HG02973 (cell line): ENCODE measurements around the gene KCNMA1.

Experiments used
- ATAC-seq: cut with Tn5 transposase; IDR thresholded peaks from one replicate; pipeline ENCODE4 v1.9.1; 2021; ENCODE audit warnings: moderate library complexity; ENCODE audit not compliant: unreplicated experiment

The KCNMA1 gene

GRCh38 chr10:77459905-77460304 is 177.7 kb downstream of the KCNMA1 start:
- no peak for ATAC-seq

DNA sequence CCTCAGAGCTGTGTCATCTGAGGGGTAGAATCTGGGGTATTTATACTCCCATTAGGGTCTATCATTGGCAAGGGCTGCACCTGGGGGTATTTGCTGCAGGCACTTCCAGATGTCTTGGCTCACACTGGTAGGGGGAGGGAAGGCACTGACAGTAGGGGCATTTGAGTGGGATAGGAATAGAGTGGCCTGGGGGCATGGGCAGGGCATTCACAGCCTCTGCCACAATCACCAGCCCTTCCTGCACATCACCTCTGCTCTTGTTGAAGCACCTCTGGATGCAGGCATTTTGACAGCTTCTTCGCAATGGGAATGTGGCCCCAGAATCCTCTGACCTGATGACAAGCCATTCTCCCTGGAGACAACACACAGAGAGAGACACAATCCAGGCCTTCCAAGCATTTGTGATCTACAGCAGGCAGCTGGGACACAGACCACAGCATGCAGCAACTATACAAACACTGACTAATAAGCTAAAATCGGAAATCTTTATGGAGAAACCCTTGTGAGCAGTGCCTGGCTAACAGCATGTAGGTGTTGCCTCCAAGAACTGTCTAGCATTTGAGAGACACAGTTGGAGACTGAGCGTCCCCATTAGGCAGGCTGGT is 178.5 kb downstream of the KCNMA1 start:
- no peak for ATAC-seq

GRCh38 chr10:77457721-77458120 is 179.9 kb downstream of the KCNMA1 start:
- ATAC-seq: no peak

DNA sequence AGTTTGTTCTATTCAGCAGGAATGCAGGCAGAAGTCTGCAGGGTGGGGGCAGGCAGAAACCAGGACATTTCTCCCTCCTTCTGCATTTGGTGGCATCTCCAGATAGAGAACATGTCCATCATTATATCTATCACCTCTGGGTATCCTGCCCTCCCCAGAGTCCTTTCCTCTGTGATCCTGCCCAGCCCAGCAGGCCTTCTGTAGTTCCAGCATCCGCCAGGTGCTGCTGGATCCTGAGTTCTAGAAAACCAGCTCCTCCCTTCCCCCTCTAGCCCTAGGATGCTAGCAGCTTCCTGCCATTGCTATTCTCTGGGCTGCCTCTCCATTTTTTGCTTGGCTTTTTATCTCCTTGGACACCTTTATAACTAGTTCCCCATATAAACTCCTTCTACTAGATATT is 180.3 kb downstream of the KCNMA1 start:
- no peak for ATAC-seq

DNA sequence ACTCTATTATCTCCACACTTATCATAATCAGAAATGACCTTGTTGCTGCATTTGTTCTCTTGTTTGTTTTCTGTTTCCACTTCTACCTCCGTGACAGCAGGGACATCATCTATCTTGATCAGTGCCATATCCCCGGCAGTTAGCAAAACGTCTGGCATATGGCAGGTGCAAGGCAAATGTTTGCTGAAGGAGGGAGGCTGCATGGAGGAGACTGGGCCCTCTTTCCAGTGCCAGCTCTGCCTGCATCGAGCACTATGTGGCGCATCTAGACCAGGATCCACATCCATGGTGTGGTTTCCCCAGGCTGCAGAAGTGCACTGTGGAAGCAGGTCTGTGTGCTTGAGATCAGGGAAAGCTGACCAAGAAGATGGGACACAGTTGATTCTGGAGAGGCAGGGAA is 181.2 kb downstream of the KCNMA1 start:
- ATAC-seq: no peak

- ATAC-seq: no peak
These were observed 182.0 kb downstream of the KCNMA1 start for GRCh38 chr10:77455561-77455960.

DNA sequence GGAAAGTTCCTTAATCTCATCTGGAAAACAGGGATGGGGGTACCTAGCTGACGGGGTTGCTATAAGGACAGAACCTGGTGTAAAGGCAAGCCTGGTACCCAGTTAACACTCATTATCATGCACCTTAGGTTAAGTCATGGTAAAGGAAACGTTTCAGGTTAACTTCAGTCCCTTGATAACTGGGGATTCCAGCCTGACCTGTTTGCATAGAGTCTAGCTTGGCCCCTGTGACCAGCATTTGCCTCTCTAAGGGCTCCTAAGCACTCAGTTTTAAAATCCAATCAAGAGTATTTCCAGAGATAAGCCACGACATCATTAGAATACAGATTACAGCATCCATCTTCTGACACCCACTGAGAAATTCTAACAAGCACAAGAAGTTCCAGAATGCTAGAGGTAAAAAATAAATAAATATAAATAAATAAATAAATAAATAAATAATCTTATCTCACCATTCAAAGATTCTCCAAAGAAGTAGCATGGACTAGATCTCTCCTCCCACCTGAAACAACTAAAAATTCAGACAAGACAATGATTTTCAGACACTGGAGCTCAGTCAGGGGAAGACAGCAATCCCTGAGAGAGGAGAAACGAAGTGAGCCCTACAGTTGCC is 184.6 kb downstream of the KCNMA1 start:
- ATAC-seq: no peak

DNA sequence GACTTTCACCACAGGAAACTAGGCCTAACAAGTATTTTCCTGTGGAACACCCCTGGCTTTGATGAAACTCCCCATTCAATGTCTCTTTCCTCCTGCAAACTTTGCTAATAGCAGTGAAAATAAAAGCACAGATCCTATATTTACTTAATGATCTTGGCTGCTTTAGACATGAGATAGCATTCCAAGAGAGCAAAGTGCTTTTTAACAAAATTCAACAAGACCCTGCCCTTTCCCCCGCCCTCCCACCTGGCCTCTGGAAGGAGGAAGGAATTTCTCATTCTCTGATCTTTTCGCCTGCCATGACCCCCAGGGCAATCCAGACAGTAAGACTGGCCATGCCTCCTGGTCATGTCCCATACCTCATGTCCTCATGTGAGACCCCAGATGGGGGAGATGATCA is 185.7 kb downstream of the KCNMA1 start:
- ATAC-seq: no peak

DNA sequence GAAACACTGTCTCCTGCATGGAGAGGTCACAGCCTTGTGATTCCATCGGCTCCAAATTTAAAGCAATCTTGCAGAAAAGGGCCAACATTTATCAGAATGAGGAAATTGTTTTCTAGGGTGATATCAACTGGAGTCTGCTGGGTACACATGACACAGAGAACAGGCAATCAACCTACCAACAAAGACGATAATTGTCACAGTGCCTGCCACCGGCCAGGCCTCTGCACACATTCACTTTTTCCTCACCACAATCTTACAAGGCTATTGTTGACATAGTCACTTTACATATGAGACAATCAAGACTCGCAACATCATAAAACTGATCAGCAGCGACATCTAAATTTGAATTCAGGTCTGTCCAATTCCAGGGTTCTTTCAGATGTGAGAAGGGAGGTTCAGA is 189.4 kb downstream of the KCNMA1 start:
- ATAC-seq: no peak

DNA sequence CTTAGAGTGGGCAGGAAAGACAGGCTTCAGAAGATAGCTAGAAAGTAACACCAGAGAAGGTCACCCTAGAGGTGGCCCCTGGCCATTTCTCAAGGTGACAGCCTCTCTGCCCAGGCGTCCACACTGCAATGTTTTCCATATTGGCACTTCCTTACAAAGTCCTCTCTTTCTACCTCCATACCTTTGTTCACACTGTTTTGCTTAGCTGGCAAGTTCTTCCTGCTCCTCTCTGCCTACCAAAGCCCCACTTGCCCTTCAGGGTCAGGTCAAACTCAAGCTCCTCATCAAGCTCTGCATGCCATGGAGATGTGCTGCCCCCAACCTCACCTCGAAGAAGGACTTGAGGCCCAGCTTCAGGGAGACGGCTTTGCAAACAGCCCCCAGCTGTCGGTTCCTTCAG is 190.9 kb downstream of the KCNMA1 start:
- ATAC-seq: no peak

DNA sequence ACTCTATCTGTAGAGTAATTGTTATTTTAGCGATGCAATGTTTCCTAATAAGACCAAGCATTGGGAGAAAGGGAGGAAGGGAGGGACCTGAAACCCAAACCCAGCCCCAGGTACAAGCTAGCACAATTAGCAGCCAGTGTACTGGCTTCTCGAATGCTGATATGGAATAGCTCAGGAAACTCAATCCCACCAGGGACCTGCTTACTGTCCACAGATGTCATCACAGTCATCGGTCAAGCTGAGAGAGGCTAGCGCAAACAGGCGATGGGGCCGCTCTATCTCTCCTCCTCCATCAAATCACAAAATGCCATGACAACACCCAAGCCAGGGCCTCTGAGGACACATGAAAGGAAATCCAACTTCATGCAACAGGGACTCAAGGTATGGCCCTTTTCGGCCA is 192.1 kb downstream of the KCNMA1 start:
- no peak for ATAC-seq

DNA sequence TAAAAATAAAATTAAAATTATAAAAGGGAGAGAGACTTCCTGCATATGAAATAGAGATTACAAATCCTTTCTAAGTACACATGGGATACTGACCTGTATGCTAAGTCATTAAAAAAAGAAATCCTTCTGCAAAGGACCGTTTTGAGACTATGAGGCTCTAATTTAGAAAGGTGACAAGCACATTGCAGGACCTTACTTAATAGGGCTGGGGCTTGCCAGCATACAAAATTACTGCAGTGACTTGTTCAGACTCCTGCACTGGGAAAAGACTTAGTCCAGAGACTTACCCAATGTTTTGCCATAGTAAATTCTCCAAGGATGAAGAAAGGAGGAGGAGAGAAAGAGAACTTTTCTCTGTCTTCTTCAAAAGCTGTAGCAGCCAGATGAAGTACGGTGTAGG is 193.6 kb downstream of the KCNMA1 start:
- no peak for ATAC-seq

- no peak for ATAC-seq
These were observed 194.9 kb downstream of the KCNMA1 start for GRCh38 chr10:77442699-77443189.

DNA sequence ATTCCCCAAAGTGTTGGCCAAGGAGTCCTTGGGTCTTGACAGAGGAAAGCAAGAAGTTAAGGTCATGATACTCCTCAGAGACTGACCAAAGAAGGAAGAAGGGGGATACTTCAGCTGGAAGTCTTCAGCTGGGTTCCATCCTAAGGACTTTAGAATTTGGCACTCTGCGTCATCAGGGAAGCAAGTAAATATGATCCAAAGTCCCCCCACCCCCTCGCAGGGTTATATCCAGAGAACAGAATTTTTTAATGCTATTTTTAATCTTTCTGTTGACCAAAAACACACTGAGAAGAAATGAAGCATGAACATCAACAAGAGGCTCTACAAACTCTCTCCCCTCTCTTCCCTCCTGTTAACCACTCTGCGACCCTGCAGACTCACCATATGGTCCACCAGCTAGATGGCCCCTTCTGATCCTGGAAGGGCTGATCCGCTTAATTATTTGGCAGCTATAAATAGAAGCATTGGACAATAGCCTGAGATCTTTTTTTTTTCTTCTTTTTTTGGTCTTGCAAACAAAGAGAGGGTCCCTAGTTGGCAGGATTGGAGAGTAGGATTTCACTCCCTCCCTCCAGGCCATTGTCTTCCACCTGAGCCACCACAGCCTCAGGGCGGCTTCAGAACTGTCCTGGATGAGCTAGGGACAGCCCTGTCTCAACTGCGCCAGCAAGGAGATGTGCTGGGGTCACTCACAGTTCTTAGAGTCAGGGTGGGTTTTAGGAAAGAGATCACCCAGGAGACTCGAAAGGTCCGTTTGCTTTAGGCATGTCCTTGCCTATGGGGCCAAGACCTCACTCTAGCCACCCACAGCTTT is 196.0 kb downstream of the KCNMA1 start:
- no peak for ATAC-seq

DNA sequence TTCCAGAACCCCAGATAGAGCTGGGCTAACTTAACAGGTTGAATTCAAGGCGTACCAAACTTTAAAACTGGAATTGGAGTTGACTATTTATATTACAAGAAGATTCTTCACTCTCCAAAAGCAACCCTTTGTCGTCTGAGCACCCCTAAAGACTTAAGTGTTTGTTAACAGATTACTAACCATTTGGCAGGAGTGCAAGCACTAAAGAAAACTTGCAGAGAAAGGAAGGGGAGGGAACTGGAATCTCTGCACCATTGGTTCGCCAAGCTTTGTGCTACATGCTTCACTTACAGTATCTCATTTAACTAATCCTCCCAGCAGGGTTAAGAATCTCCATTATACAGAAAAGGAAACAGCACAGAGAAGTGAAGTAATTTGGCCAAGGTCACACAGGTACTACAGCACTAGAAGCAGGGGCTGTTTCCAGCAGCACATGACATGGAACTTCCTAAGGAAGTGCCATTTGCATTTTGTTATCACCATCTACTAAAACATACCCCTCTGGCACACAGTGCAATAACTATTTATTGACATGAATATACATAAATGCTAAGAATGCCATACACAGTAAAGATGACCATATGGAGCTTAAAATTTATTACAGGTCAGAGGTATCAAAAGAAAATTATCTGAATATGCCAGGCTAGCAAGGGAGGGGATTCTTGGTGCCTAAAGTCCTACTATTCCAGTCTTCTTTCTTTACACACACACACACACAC is 201.2 kb downstream of the KCNMA1 start:
- ATAC-seq: no peak

- no peak for ATAC-seq
These were observed 204.1 kb downstream of the KCNMA1 start for GRCh38 chr10:77433546-77433945.

DNA sequence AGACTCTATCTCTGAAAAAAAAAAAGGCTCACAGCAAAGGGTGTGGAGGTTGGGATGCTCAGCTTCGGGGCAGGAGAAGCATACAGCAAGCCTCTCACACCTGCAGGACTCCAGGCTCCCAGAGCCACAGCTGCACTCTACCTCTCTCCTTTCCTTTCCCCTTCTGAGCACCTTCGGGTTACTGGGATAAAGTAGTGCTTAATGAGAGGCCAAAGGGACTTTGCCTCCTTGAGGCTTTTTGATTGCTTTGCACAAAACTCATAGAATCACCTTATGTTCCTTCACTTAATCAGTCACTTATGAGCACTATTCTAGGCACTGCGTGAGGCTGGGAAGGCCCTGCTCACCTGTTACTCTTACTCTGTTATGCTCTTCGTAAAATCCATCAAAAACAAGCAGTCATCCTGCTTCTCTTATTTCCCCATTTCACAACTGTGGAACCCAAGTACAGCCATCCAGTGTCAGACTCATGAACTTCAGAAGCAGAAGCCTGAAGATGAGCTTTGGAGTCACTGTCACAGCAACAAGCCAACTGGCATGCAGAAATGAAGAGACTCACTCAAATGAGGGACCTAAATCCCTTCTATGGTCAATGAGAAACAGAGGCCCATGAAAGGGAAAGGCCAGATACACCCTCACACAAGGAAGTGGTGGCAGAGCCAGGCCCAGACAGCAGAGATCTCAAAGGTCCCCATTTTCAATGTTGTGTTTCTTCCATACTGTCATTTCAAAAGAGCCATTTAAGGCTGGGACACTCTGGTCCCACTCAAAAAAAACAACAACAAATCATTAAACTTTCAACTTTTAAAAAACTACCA is 205.4 kb downstream of the KCNMA1 start:
- no peak for ATAC-seq

DNA sequence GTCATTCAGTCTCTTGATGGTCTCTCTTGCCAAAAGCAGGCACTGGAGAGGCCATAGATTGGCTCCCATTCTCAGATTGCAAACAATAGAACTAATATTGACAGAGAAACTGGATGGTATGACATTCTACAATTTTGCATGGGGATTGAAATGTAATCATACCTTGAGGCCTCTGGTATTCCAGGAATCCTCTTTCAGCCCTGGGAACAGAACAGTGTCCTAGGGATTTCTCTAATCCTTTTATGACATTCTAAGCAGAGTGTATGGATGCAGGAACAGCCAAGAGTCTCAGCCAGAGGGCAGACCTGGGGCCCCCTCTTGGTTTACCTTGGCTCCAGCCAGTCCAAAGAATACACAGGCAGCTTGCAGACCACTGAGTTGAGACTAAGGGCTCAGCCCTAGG is 206.4 kb downstream of the KCNMA1 start:
- no peak for ATAC-seq

DNA sequence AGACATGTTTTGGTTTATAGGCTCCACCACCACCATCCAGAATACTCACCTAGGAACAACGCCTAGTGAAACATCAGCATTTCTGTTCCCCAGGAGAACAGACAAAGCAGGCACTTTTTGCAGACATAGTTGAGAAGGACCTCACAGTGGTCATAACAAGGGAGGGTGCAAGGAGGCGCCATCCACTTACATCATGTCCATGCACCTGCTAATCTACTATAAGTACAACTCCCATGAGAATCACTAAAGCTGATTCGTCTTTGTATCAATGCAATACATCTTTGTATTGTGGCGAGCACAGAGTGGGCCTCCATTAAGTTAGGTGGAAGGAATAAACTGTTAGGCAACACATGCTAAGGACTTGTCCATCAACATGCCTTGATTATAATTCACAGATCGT is 207.1 kb downstream of the KCNMA1 start:
- ATAC-seq: no peak

DNA sequence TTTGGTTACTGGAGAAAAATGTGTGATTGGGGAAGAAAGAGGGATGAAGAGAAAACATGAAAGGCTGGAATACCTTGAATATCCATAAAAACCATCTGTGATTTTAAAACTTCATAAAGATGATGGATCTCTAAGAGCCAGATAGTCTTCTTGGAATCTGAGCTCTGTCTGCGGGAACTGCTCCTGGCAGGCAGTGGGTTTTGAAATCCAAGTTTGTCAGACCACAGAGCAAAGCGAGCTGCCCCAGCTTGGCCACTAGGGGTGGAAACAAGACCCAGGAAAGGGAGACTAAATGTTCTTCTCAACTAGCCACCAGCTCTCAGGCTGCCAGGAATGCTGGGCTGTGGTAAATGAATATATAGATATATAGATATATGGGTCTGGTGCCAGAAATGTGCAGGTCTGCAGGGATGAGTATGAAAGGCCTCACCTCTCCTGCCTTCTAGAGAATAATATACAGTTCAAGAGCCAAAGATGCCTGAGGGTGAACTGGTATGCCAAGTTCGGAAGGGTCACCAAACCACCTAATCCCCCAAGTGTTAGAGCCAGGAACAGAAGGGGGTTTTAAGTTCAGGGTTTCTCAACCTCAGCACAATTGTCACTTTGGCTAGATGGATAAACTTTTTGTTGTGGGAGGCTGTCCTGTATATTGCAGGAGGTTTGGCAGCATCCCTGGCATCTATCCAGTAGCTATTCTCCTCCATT is 208.8 kb downstream of the KCNMA1 start:
- ATAC-seq: no peak
